ENCODE data around the gene MMP17. TPM values are rescaled to one million over a fixed set of nuclear protein-coding genes. Genes with fewer than 3 reads are reported as not detected.
"Not testable (repeated sequence)": the region's sequence is repeated elsewhere in the genome, so short reads cannot be mapped to it uniquely, and the experiment has no call there.

Gene MMP17
- total and polyA plus RNA-seq, 2 donors from 2014 or later = 0.82 to 3.2 TPM

GRCh38 chr12:131882804-131883520, 54.8 kb downstream of the MMP17 start:
- FAIRE-seq = no peak
- H3K4me3 ChIP-seq (ENCODE audit: low read length in 3 of 3) = no peak overlapping the region
- intact Hi-C loops (cut with DNase I) = no loop called here

DNA sequence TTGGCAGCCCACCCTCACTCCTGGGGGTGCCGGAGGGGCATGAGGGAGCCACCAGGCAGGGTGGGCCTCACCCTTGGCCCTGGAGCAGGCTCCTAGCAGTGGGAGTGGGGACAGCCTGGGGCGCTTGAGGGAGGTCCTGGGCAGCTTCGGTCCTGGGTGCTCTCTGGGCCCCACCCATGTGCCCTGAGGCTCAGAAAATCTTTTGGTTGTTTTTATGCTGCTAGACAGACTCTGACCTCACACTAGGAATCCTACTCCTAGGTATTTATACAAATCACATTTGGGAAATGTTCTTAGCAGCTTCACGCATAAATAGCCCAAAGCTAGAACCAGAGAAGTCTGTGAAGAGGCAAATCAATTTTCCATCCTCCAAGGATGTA, 55.3 kb downstream of the MMP17 start:
- intact Hi-C loops (cut with DNase I) = no loop called here
- no peak for FAIRE-seq
- TF ChIP-seq, protein P1, sequence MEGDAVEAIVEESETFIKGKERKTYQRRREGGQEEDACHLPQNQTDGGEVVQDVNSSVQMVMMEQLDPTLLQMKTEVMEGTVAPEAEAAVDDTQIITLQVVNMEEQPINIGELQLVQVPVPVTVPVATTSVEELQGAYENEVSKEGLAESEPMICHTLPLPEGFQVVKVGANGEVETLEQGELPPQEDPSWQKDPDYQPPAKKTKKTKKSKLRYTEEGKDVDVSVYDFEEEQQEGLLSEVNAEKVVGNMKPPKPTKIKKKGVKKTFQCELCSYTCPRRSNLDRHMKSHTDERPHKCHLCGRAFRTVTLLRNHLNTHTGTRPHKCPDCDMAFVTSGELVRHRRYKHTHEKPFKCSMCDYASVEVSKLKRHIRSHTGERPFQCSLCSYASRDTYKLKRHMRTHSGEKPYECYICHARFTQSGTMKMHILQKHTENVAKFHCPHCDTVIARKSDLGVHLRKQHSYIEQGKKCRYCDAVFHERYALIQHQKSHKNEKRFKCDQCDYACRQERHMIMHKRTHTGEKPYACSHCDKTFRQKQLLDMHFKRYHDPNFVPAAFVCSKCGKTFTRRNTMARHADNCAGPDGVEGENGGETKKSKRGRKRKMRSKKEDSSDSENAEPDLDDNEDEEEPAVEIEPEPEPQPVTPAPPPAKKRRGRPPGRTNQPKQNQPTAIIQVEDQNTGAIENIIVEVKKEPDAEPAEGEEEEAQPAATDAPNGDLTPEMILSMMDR (IDR thresholded peaks at IDR 0.05; ENCODE audit: borderline replicate concordance, extremely low read depth, insufficient read depth) = no peak

More at GRCh38 chr12:131882804-131883520, 54.8 kb downstream of the MMP17 start:
- Histone ChIP-seq H3K9me3 (ENCODE audit: control insufficient read depth in 2 of 3, insufficient read depth in 1 of 3, low read length in 3 of 3) (peaks cover 0 to 3% (median 0%) of the 10 kb centered on the region in 3 donors), H3K27me3 (ENCODE audit: control insufficient read depth, insufficient read depth, low read length) (no peaks in the 10 kb centered on the region), H3K36me3 (ENCODE audit: control insufficient read depth in 2 of 3, insufficient read depth in 3 of 3, low read length in 3 of 3) (no peaks in the 10 kb centered on the region), H3K4me1 (ENCODE audit: control insufficient read depth in 2 of 3, insufficient read depth in 2 of 3, low read depth in 1 of 3, low read length in 3 of 3) (no peaks in the 10 kb centered on the region), H3K9ac (ENCODE audit: low read length in 3 of 3) (no peak overlapping the region), H3K27ac (ENCODE audit: low read depth in 2 of 2, low read length in 2 of 2) (no peak overlapping the region)
- TF ChIP-seq, protein P1 (IDR thresholded peaks at IDR 0.05; ENCODE audit: borderline replicate concordance, extremely low read depth, insufficient read depth) = no peak
- DNase-seq = peak in 1 of 5 donors; percentile 28

GRCh38 chr12:131885076-131885475, 56.9 kb downstream of the MMP17 start:
- FAIRE-seq; H3K9ac ChIP-seq (ENCODE audit: low read length in 3 of 3); H3K27me3 ChIP-seq (ENCODE audit: control insufficient read depth, insufficient read depth, low read length); H3K27ac ChIP-seq (ENCODE audit: low read depth in 2 of 2, low read length in 2 of 2); H3K9me3 ChIP-seq (ENCODE audit: control insufficient read depth in 2 of 3, insufficient read depth in 1 of 3, low read length in 3 of 3); H3K4me3 ChIP-seq (ENCODE audit: low read length in 3 of 3); H3K36me3 ChIP-seq (ENCODE audit: control insufficient read depth in 2 of 3, insufficient read depth in 3 of 3, low read length in 3 of 3); intact Hi-C loops (cut with DNase I); H3K4me1 ChIP-seq (ENCODE audit: control insufficient read depth in 2 of 3, insufficient read depth in 2 of 3, low read depth in 1 of 3, low read length in 3 of 3): not testable (repeated sequence)
- peak in 1 of 5 donors; percentile 10 for DNase-seq

More for the DNA sequence above, 55.3 kb downstream of the MMP17 start:
- Histone ChIP-seq H3K4me3 (ENCODE audit: low read length in 3 of 3) (no peak overlapping the region), H3K4me1 (ENCODE audit: control insufficient read depth in 2 of 3, insufficient read depth in 2 of 3, low read depth in 1 of 3, low read length in 3 of 3) (no peaks in the 10 kb centered on the region), H3K27me3 (ENCODE audit: control insufficient read depth, insufficient read depth, low read length) (no peaks in the 10 kb centered on the region), H3K9ac (ENCODE audit: low read length in 3 of 3) (no peak overlapping the region), H3K36me3 (ENCODE audit: control insufficient read depth in 2 of 3, insufficient read depth in 3 of 3, low read length in 3 of 3) (no peaks in the 10 kb centered on the region), H3K27ac (ENCODE audit: low read depth in 2 of 2, low read length in 2 of 2) (no peak overlapping the region), H3K9me3 (ENCODE audit: control insufficient read depth in 2 of 3, insufficient read depth in 1 of 3, low read length in 3 of 3) (peaks cover 0 to 3% (median 0%) of the 10 kb centered on the region in 3 donors)
- DNase-seq = peak in 1 of 5 donors; percentile 42

DNA sequence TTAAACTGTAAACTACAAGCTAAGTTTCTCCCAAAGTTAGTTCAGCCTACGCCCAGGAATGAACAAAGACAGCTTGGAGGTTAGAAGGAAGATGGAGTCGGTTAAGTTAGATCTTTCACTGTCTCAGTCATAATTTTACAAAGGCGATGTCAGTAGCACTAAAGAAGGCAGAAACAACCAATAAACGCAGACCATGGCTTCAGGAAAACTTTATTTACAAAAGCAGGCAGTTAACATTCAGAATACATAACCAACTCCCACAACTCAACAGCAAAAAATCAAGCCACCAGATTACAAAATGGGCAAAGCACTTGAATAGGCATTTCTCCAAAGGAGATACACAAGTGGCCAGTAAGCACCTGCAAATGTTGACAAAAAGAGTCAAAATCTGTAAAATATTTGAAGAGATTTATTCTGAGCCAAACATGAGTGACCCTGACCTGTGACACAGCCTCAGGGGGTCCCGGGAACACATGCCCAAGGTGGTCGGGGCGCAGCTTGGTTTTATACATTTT, 57.4 kb downstream of the MMP17 start:
- TF ChIP-seq, protein P1 (IDR thresholded peaks at IDR 0.05; ENCODE audit: borderline replicate concordance, extremely low read depth, insufficient read depth) = no peak
- H3K4me3 ChIP-seq (ENCODE audit: low read length in 3 of 3) = no peak overlapping the region
- FAIRE-seq (no peak), DNase-seq (no peak)
- H3K36me3 ChIP-seq (ENCODE audit: control insufficient read depth in 2 of 3, insufficient read depth in 3 of 3, low read length in 3 of 3) = no peaks in the 10 kb centered on the region
- no peaks in the 10 kb centered on the region for H3K27me3 ChIP-seq (ENCODE audit: control insufficient read depth, insufficient read depth, low read length)
- no peak overlapping the region for H3K9ac ChIP-seq (ENCODE audit: low read length in 3 of 3)
- H3K27ac ChIP-seq (ENCODE audit: low read depth in 2 of 2, low read length in 2 of 2) = no peak overlapping the region
- H3K4me1 ChIP-seq (ENCODE audit: control insufficient read depth in 2 of 3, insufficient read depth in 2 of 3, low read depth in 1 of 3, low read length in 3 of 3) = no peaks in the 10 kb centered on the region
- intact Hi-C loops (cut with DNase I) = no loop called here
- H3K9me3 ChIP-seq (ENCODE audit: control insufficient read depth in 2 of 3, insufficient read depth in 1 of 3, low read length in 3 of 3) = peaks cover 0 to 3% (median 0%) of the 10 kb centered on the region in 3 donors

- FAIRE-seq; H3K4me1 ChIP-seq (ENCODE audit: control insufficient read depth in 2 of 3, insufficient read depth in 2 of 3, low read depth in 1 of 3, low read length in 3 of 3); H3K4me3 ChIP-seq (ENCODE audit: low read length in 3 of 3); H3K27ac ChIP-seq (ENCODE audit: low read depth in 2 of 2, low read length in 2 of 2); H3K9ac ChIP-seq (ENCODE audit: low read length in 3 of 3); H3K27me3 ChIP-seq (ENCODE audit: control insufficient read depth, insufficient read depth, low read length); intact Hi-C loops (cut with DNase I); H3K36me3 ChIP-seq (ENCODE audit: control insufficient read depth in 2 of 3, insufficient read depth in 3 of 3, low read length in 3 of 3); DNase-seq; H3K9me3 ChIP-seq (ENCODE audit: control insufficient read depth in 2 of 3, insufficient read depth in 1 of 3, low read length in 3 of 3): not testable (repeated sequence)
These were observed 63.5 kb downstream of the MMP17 start for GRCh38 chr12:131891722-131892121.
